ENCODE data around the gene DENND4C.
A peak's percentile ranks its signal among the peaks of the same experiment; 100 is the strongest.
"Not testable (repeated sequence)": the region's sequence is repeated elsewhere in the genome, so short reads cannot be mapped to it uniquely, and the experiment has no call there.

Gene DENND4C

GRCh38 chr9:19223724-19224123, 6.8 kb upstream of the DENND4C start:
- no peak for DNase-seq

DNA sequence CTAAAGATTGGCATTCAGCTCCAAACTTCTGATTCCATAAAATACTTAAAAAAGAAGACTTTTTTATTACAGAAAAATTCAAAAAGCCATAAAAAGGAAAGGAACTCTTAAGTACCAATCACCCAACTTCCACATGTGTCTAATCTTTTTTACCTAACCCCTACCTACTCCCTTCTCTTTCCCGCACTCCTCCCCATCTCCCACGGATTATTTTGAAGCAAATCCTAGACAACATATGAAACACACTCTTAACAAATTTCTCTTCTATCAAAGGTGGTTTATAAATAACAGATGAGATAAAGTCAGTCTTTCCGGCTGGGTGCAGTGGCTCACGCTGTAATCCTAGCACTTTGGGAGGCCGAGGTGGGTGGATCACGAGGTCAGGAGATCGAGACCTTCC, 5.9 kb upstream of the DENND4C start:
- no peak for DNase-seq

DNA sequence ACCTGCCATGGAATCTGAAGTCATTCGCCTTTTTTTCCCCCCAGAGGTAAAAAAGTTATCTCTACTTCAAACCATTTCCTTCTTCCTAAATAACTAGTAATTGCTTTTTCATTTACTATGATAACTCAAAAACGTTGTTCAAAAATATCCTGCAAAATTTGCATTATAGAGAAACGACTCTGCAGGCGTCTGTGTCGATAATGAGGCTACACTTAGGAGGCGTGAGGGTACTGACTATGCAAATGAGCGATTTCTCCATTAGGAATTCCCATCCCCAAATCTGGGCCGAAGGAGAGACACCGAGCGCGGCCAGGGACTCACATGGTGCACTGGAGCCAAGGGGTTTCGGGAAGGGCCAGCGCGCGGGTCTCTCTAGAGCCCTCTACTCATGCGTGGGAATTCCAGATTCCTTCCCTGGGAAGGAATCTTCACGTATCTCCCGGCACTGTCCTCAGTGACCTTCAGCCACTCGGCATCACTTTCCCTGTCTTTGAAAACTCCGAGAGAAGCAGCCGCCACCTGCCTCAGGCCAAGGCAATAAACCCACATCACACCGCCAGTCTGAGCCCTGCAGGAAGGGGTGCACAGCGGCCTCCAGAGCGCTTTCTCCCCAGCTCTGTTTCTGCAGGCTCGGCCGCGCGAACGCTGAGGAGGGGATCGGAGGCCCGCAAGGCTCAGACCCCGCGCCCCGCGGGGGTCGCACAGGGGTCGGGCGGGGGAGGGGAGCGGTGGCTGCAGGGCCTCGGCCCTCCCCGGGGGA, 718 bp upstream of the DENND4C start:
- DNase-seq: peak in 39 of 58 donors; percentile 36 to 92 (median 69)

GRCh38 chr9:19231126-19231903, 822 bp downstream of the DENND4C start:
- peak in 23 of 58 donors; percentile 1 to 63 (median 41) for DNase-seq

DNA sequence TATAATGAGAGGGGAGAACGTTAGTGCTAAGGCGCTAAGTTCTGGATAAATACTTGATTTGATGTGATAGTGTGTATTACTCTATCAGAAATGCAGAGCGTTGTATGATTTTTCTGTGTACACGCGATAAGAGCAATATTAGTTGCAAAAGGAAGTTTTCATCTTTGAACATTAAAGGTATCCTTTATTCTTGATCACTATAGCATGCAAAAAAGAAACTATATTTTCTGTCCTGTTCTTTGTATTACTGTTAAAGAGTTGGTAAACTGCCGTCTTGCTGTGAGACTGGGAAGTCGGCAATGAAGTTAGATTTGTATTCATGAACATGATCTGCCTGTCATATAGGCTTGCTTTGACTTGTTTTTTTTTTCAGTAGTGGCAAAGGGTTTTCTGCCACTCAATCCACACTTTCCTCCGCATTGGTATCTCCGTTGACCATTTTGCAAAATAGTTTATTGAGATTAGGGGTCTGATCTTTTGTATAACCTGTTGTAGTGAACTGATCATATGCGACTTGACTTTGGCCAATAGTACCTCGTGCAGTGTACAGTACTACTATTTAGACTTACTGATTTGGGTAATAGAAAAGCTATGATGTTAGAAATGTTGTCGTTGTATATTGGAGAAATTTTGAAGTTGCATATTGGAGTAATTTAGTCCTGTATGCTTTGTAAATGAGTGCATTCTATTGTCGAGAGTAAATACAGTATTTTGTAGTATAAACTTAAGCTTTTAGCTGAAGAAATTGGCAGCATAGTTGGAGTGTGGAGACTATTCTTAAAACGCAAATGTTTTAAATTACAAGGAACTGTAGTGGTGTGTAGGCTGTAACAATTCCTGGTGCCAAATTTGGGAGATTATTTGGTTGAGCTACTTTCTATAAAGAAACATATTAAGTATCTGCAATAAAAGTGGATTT, 1.7 kb downstream of the DENND4C start:
- DNase-seq: peak in 1 of 58 donors; percentile 17

- no peak for DNase-seq
These were observed 2.3 kb downstream of the DENND4C start for GRCh38 chr9:19232823-19233194.

DNA sequence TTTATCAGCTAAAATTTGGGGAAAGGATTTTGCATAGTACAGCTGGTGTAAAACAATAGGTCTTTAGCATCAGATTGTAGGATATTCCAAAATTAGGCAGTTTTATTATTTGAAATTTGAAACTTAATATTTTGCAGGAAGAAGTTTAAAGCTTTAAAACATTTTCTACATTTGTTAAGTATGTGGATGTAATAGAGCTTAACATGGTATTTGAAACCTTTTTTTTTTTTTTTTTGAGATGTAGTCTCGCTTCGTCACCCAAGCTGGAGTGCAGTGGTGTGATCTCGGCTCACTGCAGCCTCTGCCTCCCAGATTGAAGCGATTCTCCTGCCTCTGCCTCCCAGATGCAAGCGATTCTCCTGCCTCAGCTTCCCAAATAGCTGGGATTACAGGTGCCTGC, 2.9 kb downstream of the DENND4C start:
- DNase-seq: no peak

DNA sequence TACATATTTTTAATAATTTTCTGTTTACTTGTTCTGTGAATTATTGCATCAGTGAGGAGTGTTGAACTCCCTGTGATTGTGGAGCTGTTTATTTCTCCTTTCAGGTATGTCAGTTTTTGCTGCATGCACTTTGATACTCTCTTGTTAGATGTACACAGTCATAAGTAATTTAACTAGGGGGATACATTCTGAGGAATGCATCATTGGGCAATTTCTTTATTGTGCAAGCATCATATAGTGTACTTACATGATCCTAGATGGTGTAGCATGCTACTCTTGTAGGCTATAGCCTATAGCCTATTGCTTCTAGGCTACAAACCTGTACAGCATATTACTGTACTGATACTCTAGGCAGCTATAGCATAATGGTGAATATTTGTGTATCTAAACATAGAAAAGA, 9.5 kb downstream of the DENND4C start:
- no peak for DNase-seq

DNA sequence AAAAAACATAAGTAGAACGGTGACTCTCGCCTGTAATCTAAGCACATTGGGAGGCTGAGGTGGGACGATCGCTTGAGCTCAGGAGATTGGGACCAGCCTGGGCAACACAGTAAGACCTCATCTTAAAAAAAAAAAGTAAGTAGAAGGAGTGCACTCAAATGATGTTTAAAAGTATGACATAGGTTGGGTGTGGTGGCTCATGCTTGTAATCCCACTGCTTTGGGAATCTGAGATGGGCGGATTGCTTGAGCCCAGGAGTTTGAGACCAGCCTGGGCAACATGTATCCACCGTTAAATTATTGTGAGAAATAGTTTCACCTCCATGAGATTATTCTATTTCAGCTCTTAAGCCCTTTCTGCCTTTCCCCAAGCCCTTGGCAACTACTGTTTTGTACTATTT, 11.2 kb downstream of the DENND4C start:
- no peak for DNase-seq

DNA sequence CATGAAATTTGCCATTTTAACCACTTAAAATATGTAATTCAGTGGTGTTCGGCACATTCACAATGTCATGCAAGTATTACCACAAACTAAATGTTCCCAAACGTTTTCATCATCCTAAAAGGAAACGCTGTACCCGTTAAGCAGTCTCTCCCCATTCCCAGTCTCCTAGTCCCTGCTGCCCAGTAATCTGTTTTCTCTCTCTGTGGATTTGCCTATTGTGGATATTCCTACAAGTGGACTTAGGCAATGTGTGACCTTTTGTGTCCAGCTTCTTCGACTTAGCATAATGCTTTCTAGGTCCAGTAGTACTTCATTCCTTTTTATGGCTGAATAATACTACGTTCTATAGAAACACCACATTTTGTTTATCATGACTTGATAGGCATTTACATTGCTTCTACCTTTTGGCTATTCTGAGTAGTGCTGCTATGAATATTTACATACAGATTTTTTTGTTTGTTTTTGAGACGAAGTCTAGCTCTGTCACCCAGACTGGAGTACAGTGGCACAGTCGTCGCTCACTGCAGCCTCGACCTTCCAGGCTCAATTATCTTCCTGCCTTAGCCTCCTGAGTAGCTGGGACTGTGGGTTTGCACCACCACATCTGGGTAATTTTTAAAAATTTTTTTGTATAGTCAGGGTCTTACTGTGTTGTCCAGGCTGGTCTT, 13.0 kb downstream of the DENND4C start:
- DNase-seq: no peak

GRCh38 chr9:19246891-19247290, 16.4 kb downstream of the DENND4C start:
- no peak for DNase-seq

DNA sequence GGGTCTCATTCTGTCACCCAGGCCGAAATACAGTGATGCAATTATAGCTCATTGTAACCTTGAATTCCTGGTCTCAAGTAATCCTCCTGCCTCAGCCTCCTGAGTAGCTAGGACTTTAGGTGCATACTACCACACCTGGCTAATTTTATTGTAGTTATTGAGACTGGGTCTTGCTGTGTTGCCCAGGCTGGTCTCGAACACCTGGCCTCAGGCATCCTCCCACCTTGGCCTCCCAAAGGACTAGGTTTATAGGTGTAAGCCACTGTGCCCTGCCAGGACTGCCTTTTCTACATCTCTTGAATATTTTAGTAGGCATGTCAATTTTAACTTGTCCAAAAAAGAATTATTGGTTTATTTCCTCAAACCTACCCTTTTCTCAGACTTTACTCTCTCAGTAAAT, 16.9 kb downstream of the DENND4C start:
- DNase-seq: no peak

GRCh38 chr9:19250346-19250745, 19.9 kb downstream of the DENND4C start:
- DNase-seq: not testable (repeated sequence)

GRCh38 chr9:19251203-19251602, 20.7 kb downstream of the DENND4C start:
- DNase-seq: not testable (repeated sequence)

DNA sequence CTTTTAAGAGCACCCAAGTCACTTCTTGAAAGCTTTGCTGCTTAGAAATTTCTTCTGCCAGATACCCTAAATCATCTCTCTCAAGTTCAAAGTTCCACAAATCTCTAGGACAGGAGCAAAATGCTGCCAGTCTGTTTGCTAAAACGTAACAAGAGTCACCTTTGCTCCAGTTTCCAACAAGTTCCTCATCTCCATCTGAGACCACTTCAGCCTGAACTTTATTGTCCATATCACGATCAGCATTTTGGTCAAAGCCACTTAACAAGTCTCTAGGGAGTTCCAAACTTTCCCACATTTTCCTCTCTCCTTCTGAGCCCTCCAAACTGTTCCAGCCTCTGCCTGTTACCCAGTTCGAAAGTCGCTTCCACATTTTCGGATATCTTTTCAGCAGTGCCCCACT, 21.1 kb downstream of the DENND4C start:
- not testable (repeated sequence) for DNase-seq

GRCh38 chr9:19252174-19252884, 21.8 kb downstream of the DENND4C start:
- no peak for DNase-seq

- no peak for DNase-seq
These were observed 22.4 kb downstream of the DENND4C start for GRCh38 chr9:19252885-19253219.

DNA sequence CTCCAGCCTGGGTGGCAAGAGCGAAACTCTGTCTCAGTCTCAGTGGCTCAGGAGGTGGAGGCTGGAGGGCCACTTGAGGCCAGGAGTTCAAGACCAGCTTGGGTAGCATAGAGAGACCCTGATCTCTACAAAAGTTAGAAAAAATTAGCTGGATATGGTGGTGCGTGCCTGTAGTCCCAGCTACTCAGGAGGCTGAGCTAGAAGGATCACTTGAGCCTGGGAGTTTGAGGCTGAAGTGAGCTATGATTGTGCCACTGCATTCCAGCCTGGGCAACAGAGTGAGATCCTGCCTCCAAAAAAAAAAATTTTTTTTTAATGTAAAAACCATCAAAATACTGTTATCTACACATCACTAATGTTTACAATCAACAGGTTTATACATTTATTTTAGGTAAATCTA, 24.6 kb downstream of the DENND4C start:
- no peak for DNase-seq

DNA sequence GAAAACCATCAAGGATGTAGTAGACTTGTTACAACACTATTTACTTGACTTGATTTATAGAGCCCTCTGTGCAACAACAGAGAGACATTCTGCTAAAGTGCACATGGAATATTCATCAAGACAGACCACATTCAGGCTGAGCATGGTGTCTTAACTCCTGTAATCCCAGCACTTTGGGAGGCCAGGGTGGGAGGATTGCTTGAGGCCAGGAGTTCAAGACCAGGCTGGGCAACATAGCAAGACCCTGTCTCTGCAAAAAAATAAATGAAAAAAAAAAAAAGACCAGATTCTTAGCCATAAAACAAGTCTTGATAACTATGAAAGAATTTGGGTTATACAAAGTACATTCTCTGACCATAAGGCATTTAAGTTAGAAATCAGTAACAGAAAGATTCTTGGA, 25.3 kb downstream of the DENND4C start:
- DNase-seq: no peak

GRCh38 chr9:19259665-19260255, 29.3 kb downstream of the DENND4C start:
- not testable (repeated sequence) for DNase-seq

Measured in anterior cingulate cortex (tissue), 58 donors.